HCT116 (cell line): ENCODE results near the gene SMC4. TPM values are rescaled to one million over a fixed set of nuclear protein-coding genes. Genes with fewer than 3 reads are reported as not detected.

Source experiments
- ATAC-seq: fragments of 200-7000 bp; cut with Tn5 transposase; 2 replicates; pipeline ENCODE4 v1.9.1; 2020; ENCODE audit warnings: mild to moderate bottlenecking, moderate library complexity
- BruUV-seq: library from RNA; stranded (reverse); fragments of 400-500 nt; replicated peaks from 2 replicates; lab custom pipeline; 2021; lab: Mats Ljungman, UMichigan
- CTCF ChIA-PET: fragments of 300-600 bp; sonication (Branson Sonifier 250); formaldehyde crosslinking; loops from one replicate; lab custom pipeline; 2021; ENCODE audit warnings: antibody characterized with exemption; lab: Charles Lee
- POLR2A ChIA-PET: fragments of 300-600, 350-600 bp; sonication (Branson Sonifier 250); formaldehyde crosslinking; loops from one replicate; lab custom pipeline; 2021; ENCODE audit warnings: antibody characterized with exemption; lab: Charles Lee
- RAD21 ChIA-PET, 2 experiments: fragments of 300-600 bp; sonication (Branson Sonifier 250); formaldehyde crosslinking; loops; one replicate each; lab custom pipeline; 2023; ENCODE audit warnings: low total read pairs in 2 of 2; ENCODE audit not compliant: uncharacterized antibody in 2 of 2, unreplicated experiment in 2 of 2, low non-redundant PET in 1 of 2; lab: Charles Lee
- DNase-seq: peaks from one replicate; pipeline ENCODE4 v3.0.0-alpha.2; 2010; ENCODE audit warnings: low read depth, low spot score
- H2AFZ ChIP-seq: fragments of 200-600 bp; shearing (Covaris generic), sonication (generic); 2 replicates; pipeline ENCODE4 v1.6.1; 2017; ENCODE audit warnings: low read depth, mixed run types, mixed read lengths, antibody characterized with exemption, low read length; ENCODE audit not compliant: poor library complexity, severe bottlenecking
- H3K27ac ChIP-seq: 2 replicates; pipeline ENCODE4 v1.5.1; 2012; ENCODE audit warnings: low read depth, low read length
- H3K27me3 ChIP-seq: fragments of 200-600 bp; sonication (generic); 2 replicates; pipeline ENCODE4 v1.6.1; 2016; ENCODE audit warnings: mixed run types, low read length, mixed read lengths; ENCODE audit not compliant: insufficient read depth
- H3K36me3 ChIP-seq, 2 experiments: fragments of 200-500 bp in 1 of 2; fragments of 200-600 bp in 1 of 2; sonication (Bioruptor generic) in 1 of 2; sonication (generic) in 1 of 2; 2 replicates each; pipeline versions ENCODE4 v1.5.1 to v1.6.1; 2014 to 2016; ENCODE audit warnings: low read length in 2 of 2, inconsistent platforms in 1 of 2, mixed read lengths in 1 of 2, mixed run types in 1 of 2; ENCODE audit not compliant: insufficient read depth in 2 of 2, control insufficient read depth in 1 of 2
- H3K4me1 ChIP-seq, 2 experiments: fragments of 200-600 bp in 1 of 2; sonication (generic) in 1 of 2; 2 replicates each; pipeline versions ENCODE4 v1.5.1 to v1.6.1; 2012 to 2017; ENCODE audit warnings: low read length in 2 of 2, inconsistent platforms in 1 of 2, mild to moderate bottlenecking in 1 of 2, mixed read lengths in 1 of 2, mixed run types in 1 of 2, moderate library complexity in 1 of 2; ENCODE audit not compliant: insufficient read depth in 2 of 2, control insufficient read depth in 1 of 2
- H3K4me2 ChIP-seq: fragments of 200-600 bp; sonication (generic); 2 replicates; pipeline ENCODE4 v1.6.1; 2017; ENCODE audit warnings: mixed run types, low read length, mixed read lengths
- H3K4me3 ChIP-seq, 2 experiments: fragments of 200-600 bp in 1 of 2; sonication (generic) in 1 of 2; replicated peaks in 1 of 2; 2 replicates each; pipeline ENCODE4 v1.5.1; 2011 to 2016; ENCODE audit warnings: low read length in 2 of 2, control low read depth in 1 of 2, low read depth in 1 of 2, mild to moderate bottlenecking in 1 of 2, mixed read lengths in 1 of 2, mixed run types in 1 of 2
- H3K79me2 ChIP-seq: fragments of 200-600 bp; sonication (generic); 2 replicates; pipeline ENCODE4 v1.6.1; 2017; ENCODE audit warnings: mild to moderate bottlenecking, mixed run types, low read length, moderate library complexity, mixed read lengths; ENCODE audit not compliant: insufficient read depth
- H3K9ac ChIP-seq: fragments of 200-600 bp; sonication (generic); 2 replicates; pipeline ENCODE4 v1.6.1; 2016; ENCODE audit warnings: low read length, mixed read lengths
- H3K9me2 ChIP-seq: fragments of 200-600 bp; sonication (generic), shearing (Covaris generic); 2 replicates; pipeline ENCODE4 v1.6.1; 2017; ENCODE audit warnings: mixed run types, mild to moderate bottlenecking, moderate library complexity; ENCODE audit not compliant: insufficient read depth
- H3K9me3 ChIP-seq, 2 experiments: fragments of 200-500 bp in 1 of 2; fragments of 200-600 bp in 1 of 2; sonication (Bioruptor generic) in 1 of 2; sonication (generic) in 1 of 2; 2 replicates each; pipeline ENCODE4 v1.6.1; 2014 to 2017; ENCODE audit warnings: low read length in 2 of 2, mixed read lengths in 2 of 2, inconsistent platforms in 1 of 2, low read depth in 1 of 2, mild to moderate bottlenecking in 1 of 2, mixed run types in 1 of 2, moderate library complexity in 1 of 2; ENCODE audit not compliant: control insufficient read depth in 1 of 2, insufficient read depth in 1 of 2
- H4K20me1 ChIP-seq: fragments of 200-600 bp; sonication (generic), shearing (Covaris generic); 2 replicates; pipeline ENCODE4 v1.6.1; 2017; ENCODE audit warnings: mixed run types, mild to moderate bottlenecking, moderate library complexity; ENCODE audit not compliant: insufficient read depth
- CEBPB ChIP-seq: IDR thresholded peaks from 2 replicates; pipeline ENCODE4 v1.6.1; 2012; ENCODE audit warnings: low read depth
- EGR1 ChIP-seq: IDR thresholded peaks from 2 replicates; pipeline ENCODE4 v1.6.1; 2012; ENCODE audit warnings: low read depth
- ELF1 ChIP-seq: IDR thresholded peaks from 2 replicates; pipeline ENCODE4 v1.6.1; 2012; ENCODE audit warnings: low read depth, borderline replicate concordance
- FOSL1 ChIP-seq: IDR thresholded peaks from 2 replicates; pipeline ENCODE4 v1.6.1; 2012; ENCODE audit warnings: low read depth
- POLR2A ChIP-seq: IDR thresholded peaks from 2 replicates; pipeline ENCODE4 v1.7.0; 2011; ENCODE audit warnings: borderline replicate concordance; ENCODE audit not compliant: insufficient read depth, insufficient read length; ENCODE audit errors: extremely low read depth
- POLR2AphosphoS5 ChIP-seq: IDR thresholded peaks from 2 replicates; pipeline ENCODE4 v1.6.1; 2011; ENCODE audit warnings: mild to moderate bottlenecking, low read depth, low read length, moderate library complexity
- SP1 ChIP-seq: IDR thresholded peaks from 2 replicates; pipeline ENCODE4 v1.6.1; 2012; ENCODE audit warnings: low read depth
- ZFX ChIP-seq: fragments of 450-650 bp; IDR thresholded peaks from 2 replicates; pipeline ENCODE4 v1.6.1; 2017
- ZNF274 ChIP-seq: fragments of 200-500 bp; sonication (Bioruptor generic); IDR thresholded peaks from 2 replicates; pipeline ENCODE4 v1.6.1; 2014; ENCODE audit warnings: mild to moderate bottlenecking, low read depth, low read length, inconsistent platforms
- intact Hi-C: fragments of 100-400 bp; cut with micrococcal nuclease; formaldehyde crosslinking; loops from 2 replicates; pipeline ENCODE4 v1.10.0; 2022
- total RNA-seq: library from RNA; stranded (reverse); gene quantifications from one replicate; pipeline ENCODE4 v1.2.1, GENCODE V29; 2021; ENCODE audit not compliant: unreplicated experiment
- TF ChIP-seq, protein P1 (sequence below), 3 experiments: fragments of 200-600 bp in 1 of 3; sonication (generic) in 1 of 3; IDR thresholded peaks in 2 of 3; conservative IDR thresholded peaks in 1 of 3; 2 replicates each; pipeline ENCODE4 v1.5.1; 2012 to 2017; ENCODE audit warnings: low read depth in 2 of 3, low read length in 2 of 3, antibody characterized with exemption in 1 of 3, borderline replicate concordance in 1 of 3, control low read depth in 1 of 3, mild to moderate bottlenecking in 1 of 3, mixed read lengths in 1 of 3, mixed run types in 1 of 3, moderate library complexity in 1 of 3; ENCODE audit not compliant: insufficient read depth in 1 of 3

Gene SMC4
- total RNA-seq, 1 experiment from 2014 or later = 123 TPM

GRCh38 chr3:160401291-160402095 is 2.0 kb downstream of the SMC4 start:
- no peak for ATAC-seq

GRCh38 chr3:160402221-160403027 is 3.0 kb downstream of the SMC4 start:
- Histone ChIP-seq H2AFZ (no peak overlapping the region), H3K79me2 (peaks cover 95% of the 10 kb centered on the region), H3K9me2 (no peaks in the 10 kb centered on the region), H3K9me3 (no peaks in the 10 kb centered on the region), H3K36me3 (peaks cover 22 to 56% of the 10 kb centered on the region in 2 experiments), H3K27ac (no peak overlapping the region), H3K4me1 (peaks cover 17 to 23% of the 10 kb centered on the region in 2 experiments), H4K20me1 (peaks cover 16% of the 10 kb centered on the region; the same call in 1 of the 2 replicates), H3K4me3 (peak overlapping the region in 1 of 2 experiments; percentile 90; a peak in 1 of 4 replicates), H3K9ac (peak overlapping the region; percentile 94), H3K4me2 (peak overlapping the region; percentile 91; the same call in 1 of the 2 replicates), H3K27me3 (no peaks in the 10 kb centered on the region)
- ChIA-PET POLR2A (interaction anchor here (1.5 kb wide), 1 partner anchor 9 kb away, joined by 3 read pairs; no protein-coding TSS in a partner anchor), RAD21 (interaction anchor here in 1 of 2 experiments (0.6 kb wide), 1 partner anchor 167 kb away, joined by 3 read pairs; no protein-coding TSS in a partner anchor), CTCF (interaction anchor here (0.7 kb wide), 1 partner anchor 10 kb away, joined by 3 read pairs; no protein-coding TSS in a partner anchor)
- ATAC-seq (no peak), DNase-seq (no peak)
- TF ChIP-seq POLR2AphosphoS5 = no peak
- TF ChIP-seq ZFX = no peak
- TF ChIP-seq SP1 = no peak
- no peak for TF ChIP-seq FOSL1
- TF ChIP-seq EGR1 = no peak
- TF ChIP-seq, protein P1, sequence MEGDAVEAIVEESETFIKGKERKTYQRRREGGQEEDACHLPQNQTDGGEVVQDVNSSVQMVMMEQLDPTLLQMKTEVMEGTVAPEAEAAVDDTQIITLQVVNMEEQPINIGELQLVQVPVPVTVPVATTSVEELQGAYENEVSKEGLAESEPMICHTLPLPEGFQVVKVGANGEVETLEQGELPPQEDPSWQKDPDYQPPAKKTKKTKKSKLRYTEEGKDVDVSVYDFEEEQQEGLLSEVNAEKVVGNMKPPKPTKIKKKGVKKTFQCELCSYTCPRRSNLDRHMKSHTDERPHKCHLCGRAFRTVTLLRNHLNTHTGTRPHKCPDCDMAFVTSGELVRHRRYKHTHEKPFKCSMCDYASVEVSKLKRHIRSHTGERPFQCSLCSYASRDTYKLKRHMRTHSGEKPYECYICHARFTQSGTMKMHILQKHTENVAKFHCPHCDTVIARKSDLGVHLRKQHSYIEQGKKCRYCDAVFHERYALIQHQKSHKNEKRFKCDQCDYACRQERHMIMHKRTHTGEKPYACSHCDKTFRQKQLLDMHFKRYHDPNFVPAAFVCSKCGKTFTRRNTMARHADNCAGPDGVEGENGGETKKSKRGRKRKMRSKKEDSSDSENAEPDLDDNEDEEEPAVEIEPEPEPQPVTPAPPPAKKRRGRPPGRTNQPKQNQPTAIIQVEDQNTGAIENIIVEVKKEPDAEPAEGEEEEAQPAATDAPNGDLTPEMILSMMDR (IDR thresholded peaks at IDR 0.05 in 2 of 3, conservative IDR thresholded peaks at IDR 0.05 in 1 of 3; ENCODE audit: borderline replicate concordance in 1 of 3, insufficient read depth in 1 of 3, low read depth in 2 of 3, low read length in 2 of 3) = no peak
- TF ChIP-seq CEBPB = no peak
- no peak for TF ChIP-seq ELF1
- no peak for TF ChIP-seq ZNF274
- no TSS peak for BruUV-seq
- intact Hi-C loops = no loop called here

More at GRCh38 chr3:160401291-160402095, 2.0 kb downstream of the SMC4 start:
- Histone ChIP-seq H3K4me3 (peak overlapping the region; percentile 90 to 93), H3K36me3 (peaks cover 19 to 50% of the 10 kb centered on the region in 2 experiments), H3K9ac (peak overlapping the region; percentile 94), H4K20me1 (peaks cover 16% of the 10 kb centered on the region; the same call in 1 of the 2 replicates), H3K4me1 (peaks cover 17 to 23% of the 10 kb centered on the region in 2 experiments), H2AFZ (no peak overlapping the region), H3K4me2 (peak overlapping the region; percentile 91), H3K27ac (peak overlapping the region; percentile 95), H3K79me2 (peaks cover 95% of the 10 kb centered on the region), H3K9me2 (no peaks in the 10 kb centered on the region), H3K27me3 (no peaks in the 10 kb centered on the region), H3K9me3 (no peaks in the 10 kb centered on the region)
- POLR2A ChIA-PET = no interaction called here
- RAD21 ChIA-PET = no interaction called here
- intact Hi-C loops = no loop called here
- CTCF ChIA-PET = interaction anchor here (0.7 kb wide), 1 partner anchor 11 kb away, joined by 3 read pairs; no protein-coding TSS in a partner anchor
- TF ChIP-seq POLR2A (no peak), POLR2AphosphoS5 (peak; percentile 30; the same call in 1 of the 2 replicates)
- DNase-seq = no peak
- no TSS peak for BruUV-seq
